ENCODE measurements around the gene MAPK8IP1.

Gene MAPK8IP1

DNA sequence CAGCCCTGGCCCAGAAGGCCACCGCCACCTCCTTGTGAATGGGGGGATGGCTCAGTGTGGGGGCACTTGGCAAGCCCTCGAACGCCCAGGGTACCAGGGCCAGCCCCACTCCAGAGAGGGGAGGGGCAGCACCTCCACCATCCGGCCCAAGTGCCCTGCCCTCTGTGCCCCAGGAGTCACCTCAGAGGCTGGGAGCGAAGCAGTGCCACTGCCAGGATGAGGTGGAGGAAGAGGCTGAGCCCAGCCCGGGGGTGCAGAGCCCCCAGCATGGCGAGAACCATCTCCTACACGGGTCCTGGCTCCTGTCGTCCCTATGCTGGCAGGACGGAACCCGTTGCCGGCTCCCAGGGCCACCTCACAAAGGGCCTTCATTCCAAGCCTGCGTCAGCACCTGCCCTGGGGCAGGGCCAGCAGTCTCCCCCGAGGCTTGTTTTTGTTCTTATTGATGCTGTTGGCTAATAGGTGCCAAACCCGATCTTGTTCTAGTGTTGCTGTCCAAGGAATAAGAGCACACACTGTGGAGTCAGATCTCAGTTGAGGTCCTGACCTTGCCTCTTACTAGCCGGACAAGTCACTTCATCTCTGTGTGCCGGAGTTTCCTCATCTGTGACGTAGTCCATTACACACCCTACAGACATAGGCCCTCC is 21.6 kb downstream of the MAPK8IP1 start, which contains the start of gene FREY1:
Gene FREY1, minus strand, starts transcription at position 307 of the 647 bp plus-strand sequence. Its CDS starts 26 bp downstream, at position 281.
- in situ Hi-C loops (cut with MboI; ENCODE audit: low sequenced_read_pairs) = no loop called here

DNA sequence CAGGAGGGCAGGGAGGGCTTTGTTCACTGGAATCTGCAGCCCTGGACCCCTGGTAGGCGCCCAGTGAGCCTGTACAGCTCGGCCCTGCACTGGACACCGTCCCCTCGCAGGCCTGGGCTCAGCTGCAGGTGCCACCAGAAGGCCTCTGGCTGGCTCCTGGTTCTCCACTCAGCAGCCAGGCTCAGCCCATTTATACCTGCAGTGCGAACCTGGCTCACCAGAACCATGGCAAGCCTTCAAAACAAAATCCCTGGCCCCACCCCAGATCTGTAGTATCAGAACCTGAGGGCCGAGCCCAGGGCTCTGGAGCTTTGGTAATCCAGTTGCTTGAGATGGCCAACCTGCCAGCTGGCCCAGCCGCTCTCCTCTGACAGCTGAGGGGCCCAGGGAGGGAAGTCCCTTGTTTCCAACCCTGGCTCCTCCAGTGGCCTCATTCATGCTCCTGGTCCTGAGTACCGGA is 22.5 kb downstream of the MAPK8IP1 start:
- in situ Hi-C loops (cut with MboI; ENCODE audit: low sequenced_read_pairs) = no loop called here

DNA sequence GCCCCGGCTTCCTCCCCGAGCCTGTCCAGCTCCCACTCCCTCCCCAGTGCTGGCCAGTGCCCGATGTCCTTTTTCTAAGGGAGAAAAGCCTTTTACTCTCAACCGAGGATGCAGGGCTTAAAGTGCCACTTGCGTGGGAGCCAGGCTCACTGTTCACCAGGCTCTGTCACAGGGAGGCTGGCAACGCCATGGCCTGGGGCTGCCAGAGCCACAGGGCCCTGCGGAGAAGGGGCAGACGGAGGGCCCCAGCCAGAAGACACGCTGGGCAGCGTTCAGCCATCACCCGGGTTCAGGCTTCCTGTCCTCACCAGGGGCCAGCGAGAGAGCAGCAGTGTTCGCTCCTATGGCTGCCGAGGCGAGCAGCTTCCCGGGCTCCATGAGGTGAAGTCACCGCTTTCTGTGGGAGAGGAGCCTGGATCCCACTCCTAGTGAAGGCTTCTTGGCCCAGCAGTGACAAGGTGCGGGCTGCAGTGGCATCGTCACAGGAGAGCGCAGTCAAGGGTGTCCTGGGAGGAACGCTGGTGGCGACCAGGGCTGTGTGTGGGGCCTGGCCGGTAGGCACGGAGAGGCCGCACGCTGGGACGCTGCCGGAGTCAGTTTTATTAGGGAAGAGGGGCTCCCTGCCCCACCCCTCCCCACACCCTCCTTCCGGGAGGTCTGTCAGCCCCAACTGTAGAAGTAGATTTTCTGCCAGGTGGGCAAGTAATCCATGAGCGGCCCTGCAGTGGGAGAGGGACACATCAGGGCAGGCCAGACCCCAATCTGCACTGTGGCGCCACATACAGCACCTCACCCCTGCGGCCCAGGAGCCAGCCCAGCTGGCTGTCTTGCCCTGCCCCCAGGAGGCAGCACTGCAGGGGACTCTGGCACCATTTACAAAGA is 24.4 kb downstream of the MAPK8IP1 start:
- in situ Hi-C loops (cut with MboI; ENCODE audit: low sequenced_read_pairs) = no loop called here

DNA sequence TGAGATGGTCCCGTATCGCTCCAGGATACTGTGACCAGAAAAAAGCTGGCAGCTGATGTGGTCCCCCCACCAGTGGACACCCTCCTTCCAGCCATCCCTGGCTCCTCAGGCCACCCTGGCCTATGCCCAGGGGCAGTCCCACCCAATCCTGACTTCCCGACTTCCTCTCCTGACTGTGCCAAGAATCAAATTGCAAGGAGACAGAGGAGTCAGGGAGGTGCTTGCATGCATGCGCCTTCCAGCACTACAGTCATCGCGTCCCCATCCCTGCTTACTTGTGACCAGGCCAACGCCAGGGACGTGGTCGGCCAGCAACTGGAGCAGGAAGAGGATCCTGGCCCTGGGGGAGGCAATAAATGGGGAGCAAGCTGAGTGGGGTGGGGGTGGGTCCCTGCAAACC is 25.2 kb downstream of the MAPK8IP1 start:
- in situ Hi-C loops (cut with MboI; ENCODE audit: low sequenced_read_pairs) = no loop called here

DNA sequence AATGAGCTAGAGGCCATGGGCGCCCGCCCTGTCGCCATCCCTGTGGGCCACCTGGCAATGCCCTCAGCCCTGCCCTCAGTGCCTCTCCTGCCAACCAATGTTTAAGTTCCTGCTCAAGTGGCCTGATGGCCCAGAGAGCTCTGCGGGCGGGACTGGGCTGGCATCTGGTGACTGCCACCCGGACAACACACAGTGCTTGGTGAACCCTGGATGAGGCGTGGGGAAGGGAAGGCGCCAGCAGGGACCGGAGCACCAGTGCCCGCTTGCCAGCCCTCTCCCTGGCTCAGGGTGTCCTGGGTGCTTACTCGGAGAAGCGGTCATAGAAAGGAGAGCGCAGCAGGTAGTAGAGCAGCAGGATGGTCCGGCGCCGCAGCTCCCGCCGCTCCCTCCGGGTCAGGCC is 28.1 kb downstream of the MAPK8IP1 start:
- in situ Hi-C loops (cut with MboI; ENCODE audit: low sequenced_read_pairs) = no loop called here

DNA sequence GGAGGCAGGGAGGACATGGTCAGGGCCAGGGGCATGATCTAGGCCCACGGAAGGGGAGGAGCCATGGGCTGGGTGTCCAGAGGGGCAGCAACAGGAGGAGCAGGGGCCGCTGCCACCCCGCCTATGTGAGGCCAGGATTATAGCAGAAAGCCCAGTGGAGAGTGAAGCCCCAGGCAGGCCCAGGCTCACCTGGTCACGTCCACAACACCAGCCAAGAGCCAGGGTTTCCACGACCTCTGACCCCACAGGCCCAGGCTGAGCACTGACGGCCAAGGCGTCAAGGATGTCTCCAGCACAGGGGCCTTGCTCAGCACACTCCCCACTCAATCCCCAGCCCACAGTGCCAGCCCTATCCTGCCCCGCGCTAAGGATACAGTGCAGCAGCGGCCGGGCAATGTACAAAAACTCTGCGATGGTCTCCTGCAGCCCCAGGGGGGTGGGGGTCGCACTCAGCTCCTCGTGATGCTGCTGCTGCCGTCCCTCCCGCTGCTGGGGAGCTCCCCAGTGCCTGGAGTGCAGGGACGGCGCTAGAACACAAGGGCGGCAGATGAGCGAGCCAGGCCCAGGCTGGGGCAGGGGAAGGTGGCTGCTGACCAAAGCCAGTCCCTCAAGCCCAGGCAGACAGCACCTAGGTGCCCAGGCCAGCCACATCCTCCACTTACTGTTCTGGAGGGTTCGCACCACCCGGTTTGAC is 28.6 kb downstream of the MAPK8IP1 start:
- in situ Hi-C loops (cut with MboI; ENCODE audit: low sequenced_read_pairs) = no loop called here

DNA sequence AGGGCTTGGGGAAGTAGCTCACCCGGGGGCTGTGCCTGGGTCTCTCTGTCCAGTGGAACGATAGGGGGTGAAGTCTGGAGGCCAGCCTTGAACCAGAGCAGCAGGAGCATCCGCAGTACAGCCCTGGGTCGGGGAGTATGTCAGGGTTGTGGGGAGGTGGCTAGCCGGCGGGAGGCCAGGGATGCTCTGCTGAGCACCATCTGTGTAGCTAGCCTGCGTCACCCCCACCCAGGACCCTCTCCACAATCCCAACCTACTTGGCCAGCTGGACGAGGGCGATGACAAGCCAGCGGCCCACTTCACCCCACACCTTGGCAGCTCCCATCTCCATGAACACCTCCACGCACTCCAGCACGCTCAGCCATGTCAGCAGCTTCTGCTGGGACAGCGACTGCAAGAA is 30.0 kb downstream of the MAPK8IP1 start:
- in situ Hi-C loops (cut with MboI; ENCODE audit: low sequenced_read_pairs) = no loop called here

DNA sequence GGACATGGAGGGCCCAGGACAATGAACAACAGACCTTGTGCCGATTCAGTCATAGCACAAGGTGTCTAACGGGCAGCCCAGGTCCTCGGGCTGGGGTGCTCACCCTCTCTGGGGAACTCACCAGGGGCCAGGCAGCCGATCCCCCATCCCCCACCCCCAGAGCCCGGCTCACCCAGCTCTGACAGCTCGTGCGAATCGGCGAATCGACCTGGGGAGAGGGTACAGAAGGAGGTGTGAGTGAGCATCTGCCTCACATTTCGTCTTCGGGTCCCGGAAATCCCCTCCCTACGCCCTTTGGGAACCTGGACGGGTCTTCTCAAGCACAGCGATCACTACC is 31.8 kb downstream of the MAPK8IP1 start:
- in situ Hi-C loops (cut with MboI; ENCODE audit: low sequenced_read_pairs) = no loop called here

DNA sequence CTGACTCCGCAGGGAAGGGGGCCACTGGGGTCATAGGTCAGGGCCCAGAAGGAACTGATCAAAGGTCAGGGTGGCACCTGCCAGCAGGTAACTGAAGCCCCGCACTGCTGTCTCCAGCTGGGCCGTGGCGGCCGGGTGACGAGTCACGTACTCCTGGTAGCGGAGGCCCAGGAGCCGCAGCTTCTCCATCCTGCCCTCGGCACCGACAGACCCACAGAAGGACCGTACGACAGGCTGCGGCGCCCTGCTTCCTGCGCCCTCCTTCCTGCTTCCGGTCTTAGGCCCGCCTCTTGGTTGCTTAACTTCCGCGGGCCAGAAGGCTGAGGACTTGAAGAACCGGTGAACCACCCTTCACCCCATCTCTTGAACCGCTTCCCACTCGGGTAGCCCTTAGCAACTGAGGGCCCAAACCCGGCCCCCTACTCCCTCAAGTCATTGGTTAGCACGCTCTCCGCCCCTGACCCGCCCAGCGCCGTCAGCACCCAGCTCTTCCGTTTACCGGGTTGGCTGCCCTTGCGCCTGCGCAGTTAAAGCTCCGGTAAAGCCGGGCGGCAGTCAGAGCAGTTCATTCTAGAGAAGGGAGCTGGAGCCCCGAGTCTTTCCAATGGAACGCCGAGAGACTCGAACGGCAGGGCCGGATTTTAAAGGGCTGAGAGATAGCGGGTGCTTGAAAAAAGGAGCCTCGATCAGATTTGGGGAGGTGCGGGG is 32.3 kb downstream of the MAPK8IP1 start, which contains the start of gene PEX16:
Gene PEX16, minus strand, starts transcription at position 255 of the 708 bp plus-strand sequence. Its CDS starts 66 bp downstream, at position 189.
- in situ Hi-C loops (cut with MboI; ENCODE audit: low sequenced_read_pairs) = no loop called here

DNA sequence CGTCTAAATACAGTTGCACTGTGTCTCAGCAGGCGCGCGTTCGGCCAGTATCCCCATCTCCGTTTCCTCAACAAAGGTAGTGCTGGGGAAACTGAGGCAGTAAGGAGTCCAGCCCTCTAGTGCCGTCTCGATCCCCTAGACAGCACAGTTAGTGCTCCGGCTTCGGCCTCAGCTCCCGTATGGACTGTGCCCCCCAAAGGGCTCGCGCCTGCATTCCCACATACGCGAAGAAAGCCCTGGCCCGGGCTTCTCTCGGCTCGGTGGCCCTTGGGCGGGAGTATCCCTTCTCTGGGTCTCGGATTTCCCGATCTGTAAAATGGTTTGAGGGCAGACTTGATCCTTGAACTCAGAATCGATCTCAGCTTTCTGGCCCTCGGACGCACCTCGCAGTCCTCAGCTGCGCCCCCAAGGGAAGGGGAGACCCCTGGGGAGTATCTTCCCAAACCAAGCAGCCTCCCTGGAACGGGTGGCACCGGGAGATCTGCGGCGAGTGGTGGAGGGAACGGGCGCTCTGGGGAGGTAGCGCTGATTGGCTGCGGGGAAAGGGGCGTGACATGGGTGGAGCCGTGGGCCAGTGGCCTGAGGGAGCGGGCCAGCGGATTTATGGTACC is 33.0 kb downstream of the MAPK8IP1 start:
- in situ Hi-C loops (cut with MboI; ENCODE audit: low sequenced_read_pairs) = no loop called here

DNA sequence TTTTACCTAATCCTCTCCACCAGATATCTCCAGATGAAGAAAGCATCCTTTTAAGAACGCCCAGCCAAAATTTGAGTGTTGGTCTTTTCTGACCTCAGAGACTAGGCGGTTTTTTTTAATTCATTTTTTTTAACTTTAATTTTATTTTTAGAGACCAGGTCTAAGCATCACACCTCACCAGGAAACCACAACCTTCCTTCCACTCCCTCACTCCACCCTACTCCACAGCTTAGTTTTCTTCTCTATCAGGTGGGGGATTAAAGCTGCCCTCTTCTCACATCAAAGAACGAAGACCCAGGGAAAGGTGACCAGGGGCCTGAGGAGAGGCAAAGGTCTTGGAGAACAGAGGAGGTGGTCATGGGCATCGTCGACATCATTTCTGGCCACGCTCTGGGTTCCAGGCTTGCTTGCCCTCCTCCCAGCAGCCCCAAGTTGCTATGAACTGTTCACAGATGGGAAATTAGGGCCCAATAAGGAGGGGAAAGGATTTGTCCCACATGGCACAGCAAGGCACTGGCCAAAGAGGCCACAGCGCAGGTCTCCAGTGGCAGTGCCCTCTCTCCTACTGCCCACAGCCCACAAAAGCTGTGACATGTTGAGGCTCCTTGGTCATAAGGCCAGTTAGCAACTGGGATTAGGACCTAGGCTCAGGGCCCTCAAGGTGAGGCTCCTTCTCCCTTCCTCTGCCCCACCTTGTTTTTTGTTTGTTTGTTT is 33.7 kb downstream of the MAPK8IP1 start:
- in situ Hi-C loops (cut with MboI; ENCODE audit: low sequenced_read_pairs) = no loop called here

DNA sequence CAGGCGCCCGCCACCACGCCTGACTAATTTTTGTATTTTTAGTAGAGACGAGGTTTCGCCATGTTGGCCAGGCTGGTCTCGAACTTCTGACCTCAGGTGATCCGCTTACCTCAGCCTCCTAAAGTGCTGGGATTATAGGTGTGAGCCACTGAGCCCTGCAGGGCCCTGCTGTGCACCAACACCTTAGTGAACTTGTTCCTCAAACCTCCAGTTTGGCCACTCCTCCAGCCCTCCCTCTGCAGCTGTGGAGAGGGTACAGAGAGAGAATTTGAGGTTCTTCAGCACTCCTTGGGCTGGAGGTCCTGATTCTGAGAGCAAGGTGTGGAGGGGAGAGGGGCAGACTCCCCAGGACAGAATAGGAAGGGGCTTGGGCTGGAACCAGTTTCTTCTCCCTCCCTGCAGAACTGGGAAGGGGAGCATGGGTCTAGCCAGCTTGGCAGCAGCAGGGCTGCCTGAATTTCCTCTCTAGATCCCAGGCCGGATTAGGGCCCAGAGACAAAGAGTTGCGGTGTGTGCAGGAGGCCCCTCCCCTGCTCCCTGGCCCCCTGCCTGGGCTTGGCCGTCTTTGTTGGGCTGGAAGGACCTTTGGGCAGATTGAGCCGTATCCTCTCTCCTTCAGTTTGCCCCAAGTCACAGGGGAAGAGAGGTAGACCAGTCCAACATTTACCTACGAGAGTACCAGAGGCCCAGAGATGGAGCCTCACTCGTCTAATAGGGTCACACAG is 34.5 kb downstream of the MAPK8IP1 start:
- in situ Hi-C loops (cut with MboI; ENCODE audit: low sequenced_read_pairs) = no loop called here

DNA sequence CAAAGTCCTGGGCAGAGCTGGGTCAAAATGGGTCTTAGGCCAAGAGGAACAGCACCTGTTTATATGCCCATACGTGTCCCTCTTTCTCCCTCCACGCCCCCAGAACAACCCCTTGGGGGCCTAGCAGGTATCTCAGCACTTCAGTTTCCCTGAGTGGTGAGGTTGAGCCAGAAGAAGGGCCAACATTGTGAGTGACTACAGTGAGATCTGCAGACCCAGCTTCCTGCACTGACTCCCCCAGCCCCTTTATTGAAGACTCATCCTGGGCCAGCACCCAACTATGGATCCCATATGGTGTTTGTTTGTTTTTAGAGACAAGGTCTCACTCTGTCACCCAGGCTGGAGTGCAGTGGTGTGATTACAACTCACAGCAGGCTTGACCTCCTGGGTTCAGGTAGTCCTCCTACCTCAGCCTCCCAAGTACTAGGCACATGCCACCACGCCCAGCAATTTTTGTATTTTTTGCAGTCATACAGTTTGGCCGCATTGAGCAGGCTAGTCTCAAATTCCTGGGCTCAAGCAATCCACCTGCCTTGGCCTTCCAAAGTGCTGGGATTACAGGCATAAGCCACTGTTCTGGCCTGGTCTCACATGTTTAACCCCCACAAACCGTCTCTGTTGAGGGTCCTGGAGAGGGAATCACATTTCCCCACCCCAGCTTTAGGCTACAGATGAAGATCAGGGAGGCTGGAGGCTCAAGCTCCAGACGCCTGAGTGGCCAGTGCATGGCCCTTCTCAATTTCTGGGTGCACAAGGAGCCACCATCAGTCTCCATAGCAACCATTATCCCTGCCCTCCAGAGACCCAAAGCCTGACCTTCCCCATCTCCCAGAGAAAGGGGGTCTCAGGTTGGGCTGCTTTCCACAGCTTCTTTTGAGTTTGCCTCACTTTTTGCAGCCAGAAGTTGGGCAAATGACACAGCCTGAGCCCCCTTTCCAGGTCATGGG is 35.4 kb downstream of the MAPK8IP1 start:
- in situ Hi-C loops (cut with MboI; ENCODE audit: low sequenced_read_pairs) = no loop called here

DNA sequence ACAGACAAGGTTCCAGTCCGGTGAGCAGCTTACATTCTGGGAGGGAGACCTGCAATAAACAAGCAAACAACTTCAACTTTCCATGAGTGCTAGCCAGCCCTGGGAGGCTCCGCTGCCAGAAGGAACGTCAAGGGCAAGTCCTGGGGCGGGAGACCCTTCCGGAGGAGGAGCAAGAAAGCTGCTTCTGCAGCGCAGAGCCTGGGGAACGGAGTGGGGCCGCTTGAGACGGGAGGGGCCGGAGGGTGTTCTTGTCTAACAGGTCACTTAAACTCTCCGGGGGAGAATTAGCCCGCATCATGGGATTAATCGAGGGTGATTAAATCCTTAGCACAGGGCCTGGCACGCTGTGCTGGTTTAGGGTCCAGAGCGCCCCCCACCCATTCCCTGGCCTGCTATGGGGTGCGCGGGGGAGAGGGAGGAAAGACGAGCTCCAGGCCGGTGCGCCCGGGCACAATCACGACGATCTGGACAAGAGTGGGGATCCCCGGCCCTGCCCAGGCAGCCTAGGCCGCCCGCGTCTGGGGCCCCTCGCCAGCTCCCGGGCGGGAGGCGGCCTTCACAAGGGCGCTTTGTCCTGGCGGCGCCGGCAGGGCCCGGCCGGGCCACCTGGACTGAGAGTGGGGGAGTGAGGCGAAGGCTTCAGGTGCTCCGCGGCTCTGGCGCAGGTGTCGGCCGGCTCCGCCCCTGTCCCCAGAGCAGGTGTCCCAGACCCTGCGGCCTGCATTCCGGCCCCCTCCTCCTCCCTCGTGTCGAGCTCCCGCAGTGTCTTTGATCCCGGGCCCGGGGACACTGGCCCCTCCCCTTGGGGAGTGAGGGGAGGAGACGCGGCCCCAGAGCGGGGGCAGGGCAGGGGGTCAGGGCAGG is 36.3 kb downstream of the MAPK8IP1 start:
- in situ Hi-C loops (cut with MboI; ENCODE audit: low sequenced_read_pairs) = no loop called here

DNA sequence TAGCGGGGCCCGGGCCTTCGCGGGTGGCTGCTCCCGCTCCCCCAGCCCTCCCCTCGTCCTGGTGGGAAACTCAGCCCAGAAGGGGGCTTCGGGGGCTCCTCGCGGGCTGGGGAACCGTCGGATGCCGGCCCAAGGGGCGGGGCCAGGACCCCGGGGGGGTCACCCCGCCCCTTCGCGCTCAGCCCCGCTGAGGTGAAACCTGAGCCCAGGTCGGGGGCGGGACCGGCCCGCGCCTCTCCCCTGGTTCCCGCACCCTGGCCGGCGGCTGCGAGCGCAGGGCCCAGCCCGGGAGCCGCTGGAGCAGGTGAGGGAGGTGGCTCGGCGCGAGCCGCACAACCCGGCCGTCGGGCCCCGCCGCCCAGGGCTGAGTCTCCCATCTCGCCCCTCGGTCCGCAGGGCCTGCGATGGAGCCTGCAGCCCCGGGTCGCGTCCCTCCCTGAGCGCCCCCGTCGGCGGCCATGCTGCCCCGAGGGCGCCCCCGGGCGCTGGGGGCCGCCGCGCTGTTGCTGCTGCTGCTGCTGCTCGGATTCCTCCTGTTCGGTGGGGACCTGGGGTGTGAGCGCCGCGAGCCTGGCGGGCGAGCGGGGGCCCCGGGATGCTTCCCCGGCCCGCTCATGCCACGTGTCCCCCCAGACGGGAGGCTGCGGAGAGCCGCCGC is 37.1 kb downstream of the MAPK8IP1 start, which contains the start of gene LARGE2:
Gene LARGE2, plus strand, starts transcription at position 232 of the 658 bp plus-strand sequence. Its CDS starts 227 bp downstream, at position 459.
- in situ Hi-C loops (cut with MboI; ENCODE audit: low sequenced_read_pairs) = no loop called here
